ENCODE data around the gene FCAMR.
A peak's percentile ranks its signal among the peaks of the same experiment; 100 is the strongest.

Gene FCAMR

DNA sequence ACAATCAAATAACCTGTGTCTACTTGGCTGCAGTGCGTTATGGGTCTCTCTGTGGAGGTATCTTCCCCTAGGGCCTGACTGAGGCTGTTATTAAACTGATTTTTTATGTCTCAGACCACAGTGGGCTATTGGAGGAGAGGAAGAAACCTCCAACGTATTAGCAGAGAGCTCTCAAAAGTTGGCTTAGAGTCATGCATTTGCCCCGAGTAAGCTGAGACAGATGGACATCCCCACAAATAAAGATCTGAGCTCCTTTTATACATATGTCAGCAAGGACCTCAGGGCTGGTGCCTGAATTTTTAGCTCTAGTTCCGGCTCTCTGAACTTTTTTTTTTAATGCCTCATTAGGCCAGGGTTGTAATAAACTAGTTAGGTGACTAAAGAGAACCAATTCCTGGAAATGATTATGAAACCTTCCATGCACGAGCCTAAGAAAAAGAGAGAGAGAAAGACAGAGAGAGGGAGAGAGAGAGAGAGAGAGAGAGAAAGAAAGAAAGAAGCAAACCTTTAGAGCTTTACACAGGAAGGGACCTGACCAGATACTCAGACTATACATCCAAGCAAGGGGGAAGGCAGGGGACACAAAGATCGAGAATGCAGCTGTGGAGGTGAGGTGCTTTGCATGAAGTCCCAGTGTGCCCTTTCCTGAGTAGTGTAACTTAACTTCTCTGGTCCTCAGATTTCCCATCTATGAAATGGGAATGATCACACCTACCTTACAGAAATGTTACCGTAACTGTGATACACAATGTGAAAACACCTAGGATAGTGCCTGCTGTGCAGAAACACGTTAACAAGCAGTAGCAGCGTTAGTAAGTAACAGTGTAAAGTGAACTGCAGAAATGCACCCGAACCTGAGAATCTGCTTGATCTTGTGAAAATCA, 15.6 kb downstream of the FCAMR start:
- DNase-seq: no peak

DNA sequence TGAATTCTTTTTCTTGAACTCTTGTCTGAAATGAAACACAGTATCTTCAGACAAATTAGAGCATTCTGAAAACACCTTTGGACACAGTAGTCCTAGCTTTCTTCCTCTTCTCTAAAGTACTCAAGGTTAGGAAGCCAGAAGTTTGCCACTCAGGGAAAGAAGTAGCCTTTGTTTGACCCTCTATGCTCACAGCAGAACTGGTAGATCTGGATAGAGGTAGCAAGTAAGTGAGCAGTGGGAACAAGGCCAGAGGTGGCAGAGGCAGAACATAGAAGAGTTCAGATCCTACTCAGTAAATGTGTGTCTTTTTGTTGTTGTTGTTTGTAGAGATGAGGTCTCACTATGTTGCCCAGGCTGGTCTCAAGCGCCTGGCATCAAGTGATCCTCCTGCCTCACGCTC, 16.6 kb downstream of the FCAMR start:
- no peak for DNase-seq

GRCh38 chr1:206953126-206953525, 17.1 kb downstream of the FCAMR start:
- DNase-seq: no peak

DNA sequence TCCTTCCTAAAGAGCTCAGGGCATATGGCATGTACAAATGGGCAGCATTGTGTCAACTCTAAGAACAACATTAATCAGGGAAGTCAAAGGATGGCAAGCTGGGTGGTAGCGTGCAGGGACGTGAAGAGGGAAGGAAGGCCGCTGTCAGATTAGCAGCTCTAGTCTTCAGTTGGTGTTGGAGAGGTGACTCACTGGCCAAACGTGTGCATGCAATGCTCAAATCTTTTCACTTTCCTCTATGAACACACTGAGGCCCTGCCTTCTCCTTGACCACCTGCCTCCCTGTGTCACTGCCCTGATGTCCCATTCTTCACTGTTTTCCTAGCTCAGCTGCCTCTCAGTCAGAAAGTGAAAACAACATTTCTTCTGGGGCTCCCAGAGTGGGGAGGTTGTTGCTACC, 18.1 kb downstream of the FCAMR start:
- DNase-seq: no peak

GRCh38 chr1:206951318-206952100, 18.8 kb downstream of the FCAMR start:
- DNase-seq: no peak

DNA sequence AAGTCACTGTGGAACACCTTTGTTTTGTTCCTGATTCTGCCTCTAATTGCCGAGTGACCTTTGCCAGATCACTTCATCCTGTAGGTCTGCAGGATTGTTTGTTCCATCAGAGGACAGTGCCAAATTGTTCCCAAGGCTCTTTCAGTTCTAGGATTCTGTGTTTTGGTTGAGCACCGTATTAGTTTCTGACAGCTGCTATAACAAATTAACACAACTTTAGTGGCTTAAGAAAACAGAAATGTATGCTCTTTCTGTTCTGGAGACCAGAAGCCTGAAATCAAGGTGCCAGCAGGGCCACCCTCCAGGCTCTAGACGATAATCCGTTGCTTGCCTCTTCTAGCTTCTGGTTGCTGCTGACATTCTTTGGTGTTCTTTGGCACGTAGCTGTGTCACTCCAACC, 20.6 kb downstream of the FCAMR start:
- DNase-seq: no peak

- DNase-seq: no peak
Measured at GRCh38 chr1:206949208-206949607, 21.1 kb downstream of the FCAMR start.

GRCh38 chr1:206947255-206947654, 23.0 kb downstream of the FCAMR start:
- no peak for DNase-seq

GRCh38 chr1:206946261-206946660, 24.0 kb downstream of the FCAMR start, which contains the start of gene PIGR:
Gene PIGR, minus strand, starts transcription at chr1:206946466. Its CDS starts 5,935 bp downstream, at chr1:206940531.
- DNase-seq: no peak

DNA sequence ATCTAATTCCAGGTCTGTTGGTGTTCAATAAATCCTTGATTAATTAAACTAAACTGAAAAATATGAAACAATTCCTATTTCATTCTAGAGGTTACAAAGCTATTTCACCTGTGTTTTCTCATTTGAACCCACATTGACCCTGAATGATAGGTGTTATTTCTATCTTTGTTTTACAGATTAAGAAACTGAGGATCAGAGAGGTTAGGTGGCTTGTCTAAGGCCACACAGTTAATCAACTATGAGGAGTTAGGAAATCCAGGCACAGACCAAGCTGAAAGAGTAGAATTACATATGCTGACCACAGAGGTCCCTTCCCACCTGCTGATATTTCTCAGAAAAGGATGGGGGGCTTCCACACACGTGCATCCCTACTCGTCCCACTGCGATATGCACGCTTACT, 24.5 kb downstream of the FCAMR start:
- no peak for DNase-seq

DNA sequence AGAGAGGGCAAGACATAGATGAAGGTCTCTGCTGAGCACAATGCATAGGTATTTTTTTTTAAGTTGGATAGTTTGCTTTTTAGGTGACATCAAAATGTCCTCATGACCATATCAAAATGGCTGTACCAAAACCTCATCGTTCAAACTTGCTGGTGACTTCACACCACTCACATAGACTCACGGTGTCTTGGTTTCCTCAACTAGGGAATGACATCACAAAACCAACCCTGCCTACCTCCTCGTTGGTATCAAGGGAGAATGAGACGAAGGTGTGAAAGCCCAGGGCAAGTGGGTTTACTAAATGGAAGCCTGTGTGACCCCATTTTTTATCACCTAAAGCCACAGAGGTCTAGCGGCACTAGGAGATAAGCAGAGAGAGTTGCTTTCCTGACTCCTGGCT, 25.6 kb downstream of the FCAMR start:
- no peak for DNase-seq

GRCh38 chr1:206941766-206942418, 28.4 kb downstream of the FCAMR start:
- no peak for DNase-seq

DNA sequence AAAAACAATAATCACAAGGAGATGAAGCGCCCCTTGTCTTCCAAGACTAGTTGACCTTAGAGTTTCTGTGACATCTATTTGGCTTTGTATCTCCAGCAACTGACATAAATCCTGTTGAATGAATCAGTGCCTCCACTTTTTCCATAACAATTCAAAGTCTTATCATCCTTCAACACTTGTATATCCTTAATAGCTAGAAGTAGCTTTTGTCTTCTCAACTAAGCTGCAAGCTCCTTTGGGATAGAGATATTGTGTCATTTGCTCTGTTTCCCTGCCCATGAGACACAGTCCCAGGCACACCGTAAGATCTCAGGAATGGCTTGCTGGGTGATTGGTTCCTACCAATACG, 29.7 kb downstream of the FCAMR start:
- DNase-seq: no peak

DNA sequence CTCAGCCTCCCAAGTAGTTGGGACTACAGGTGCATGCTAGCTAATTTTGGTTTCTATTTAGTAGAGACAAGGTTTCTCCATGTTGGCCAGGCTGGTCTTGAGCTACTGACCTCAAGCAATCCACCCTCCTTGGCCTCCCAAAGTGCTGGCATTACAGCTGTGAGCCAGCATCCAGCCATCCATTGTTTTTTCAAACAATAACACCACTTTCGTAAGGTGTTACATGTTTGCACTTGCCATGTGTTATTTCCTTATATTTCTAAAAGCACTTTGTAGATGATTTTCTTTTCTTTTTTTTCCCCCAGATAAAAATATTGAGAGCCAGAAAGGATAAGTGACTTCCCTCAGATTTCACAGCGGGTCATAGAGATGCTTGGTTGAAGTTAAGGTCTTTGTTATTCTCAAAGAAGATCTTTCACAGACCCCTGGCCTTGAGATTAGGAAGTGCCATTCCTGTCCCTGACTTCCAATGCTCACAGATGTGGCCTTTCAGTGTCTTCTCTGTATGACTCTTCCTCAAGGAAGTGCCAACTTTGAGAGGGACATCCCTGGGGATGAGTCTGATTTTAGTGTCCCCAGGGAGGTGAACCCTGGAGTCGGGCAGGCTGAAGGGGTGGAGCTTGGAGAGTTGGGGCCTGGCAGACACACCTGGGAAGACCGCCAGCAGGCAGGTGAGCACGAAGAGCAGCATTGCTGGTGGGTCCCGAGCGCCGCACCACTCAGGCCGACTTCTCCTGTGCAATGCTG, 30.2 kb downstream of the FCAMR start:
- no peak for DNase-seq

- DNase-seq: no peak
Measured at GRCh38 chr1:206939131-206939530, 31.1 kb downstream of the FCAMR start.

DNA sequence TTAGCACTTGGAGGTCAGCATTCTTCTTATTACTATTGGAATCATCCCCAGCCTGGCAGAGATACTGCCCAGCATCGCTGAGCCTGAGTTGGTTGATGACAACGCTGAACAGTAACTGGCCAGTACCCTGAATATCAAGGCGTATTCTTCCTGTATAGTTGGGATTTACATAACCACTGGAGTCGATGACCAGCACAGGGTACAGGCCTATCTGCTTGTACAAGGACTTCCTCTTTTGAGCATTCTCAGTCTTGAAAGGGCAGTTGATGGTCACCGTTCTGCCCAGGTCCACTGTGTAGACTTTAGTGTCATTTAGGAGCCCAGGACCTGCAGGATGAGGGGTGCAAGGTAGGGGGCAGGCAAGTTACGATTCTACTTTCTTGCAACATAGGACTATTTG, 32.8 kb downstream of the FCAMR start:
- no peak for DNase-seq

DNA sequence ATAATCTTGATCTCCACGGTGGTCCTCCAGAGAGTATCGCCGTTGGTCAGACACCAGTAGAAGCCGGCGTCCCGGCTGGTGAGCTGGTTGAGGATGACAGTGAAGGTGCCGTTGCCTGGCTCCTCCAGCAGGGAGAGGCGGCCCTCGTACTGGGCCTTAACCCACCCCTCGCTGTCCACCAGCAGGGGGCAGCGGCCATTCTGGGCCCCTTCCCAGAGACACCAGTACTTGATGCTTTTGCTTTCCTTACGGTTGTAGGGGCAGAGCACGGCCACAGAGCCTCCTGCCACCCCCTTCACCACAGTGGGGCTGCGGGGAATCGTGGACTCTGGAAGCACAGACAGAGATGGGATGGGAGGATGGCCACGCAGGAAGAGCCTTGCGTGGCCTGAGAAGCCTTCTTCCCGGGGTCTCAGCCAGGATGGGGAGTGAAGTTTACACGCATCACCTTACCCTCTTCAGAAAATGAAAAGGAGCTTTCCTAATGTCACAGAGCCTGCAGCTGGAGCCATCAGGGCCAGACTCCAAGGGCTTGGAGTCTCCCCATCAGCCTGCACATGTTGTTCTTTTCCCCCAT, 34.7 kb downstream of the FCAMR start:
- DNase-seq: no peak

DNA sequence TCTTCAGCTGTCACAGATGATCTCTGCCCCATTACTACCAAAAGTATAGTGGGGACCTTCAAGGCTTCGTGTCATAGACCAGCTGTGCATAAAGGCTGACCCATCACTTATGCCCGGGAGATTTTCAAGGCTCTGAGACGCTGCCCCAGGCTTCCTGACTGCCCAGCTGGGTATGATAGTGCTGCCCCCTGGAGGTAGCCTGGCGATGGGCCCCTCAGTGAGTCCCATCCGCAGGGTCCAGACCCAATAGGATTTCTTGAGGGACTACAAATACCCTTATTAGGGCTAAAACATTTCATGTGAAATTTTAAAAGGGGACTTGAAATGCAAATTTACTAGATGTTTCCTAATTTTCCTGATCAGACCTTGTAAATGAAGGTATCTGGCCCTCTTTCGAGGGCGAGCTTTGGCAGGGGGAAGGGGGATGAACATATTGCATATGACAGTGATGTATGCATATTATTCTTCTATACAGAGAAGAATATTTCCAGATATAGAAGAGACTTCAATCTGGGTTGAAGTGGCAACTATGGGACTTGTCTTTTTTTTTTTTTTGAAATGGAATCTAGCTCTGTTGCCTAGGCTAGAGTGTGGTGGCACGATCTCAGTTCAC, 36.8 kb downstream of the FCAMR start:
- DNase-seq: peak; percentile 68

- DNase-seq: no peak
Measured at GRCh38 chr1:206932177-206932576, 38.1 kb downstream of the FCAMR start.

DNA sequence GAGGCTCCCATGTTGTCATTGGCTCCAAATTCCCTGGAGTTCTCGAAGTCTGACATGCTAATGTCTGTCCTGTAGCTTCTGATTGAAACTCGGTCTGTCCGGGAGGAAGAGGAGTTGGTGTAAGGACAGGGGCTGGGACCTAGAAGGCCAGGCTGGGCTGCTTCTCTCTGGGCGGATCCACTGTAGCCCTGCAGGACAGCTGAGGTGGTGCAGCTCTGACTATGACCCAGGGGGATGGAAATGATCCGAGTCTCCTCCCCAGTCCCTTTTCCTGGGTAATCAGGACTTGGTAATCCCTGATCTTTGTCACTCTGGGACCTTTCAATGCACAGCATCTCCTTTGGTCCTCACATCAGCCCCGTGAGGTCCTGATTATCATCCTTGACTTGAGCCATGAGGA, 38.6 kb downstream of the FCAMR start:
- DNase-seq: no peak

- DNase-seq: no peak
Measured at GRCh38 chr1:206930210-206930798, 40.0 kb downstream of the FCAMR start.

- DNase-seq: no peak
Measured at GRCh38 chr1:206929524-206929923, 40.7 kb downstream of the FCAMR start.

Measured in activated T-cell treated with anti-CD3 and anti-CD28 coated beads for 4 hours (primary cell).